GM12878 (cell line): ENCODE results near the gene POMT1. TPM values are rescaled to one million over a fixed set of nuclear protein-coding genes. Genes with fewer than 3 reads are reported as not detected.

Experiments used
- ATAC-seq: fragments of 200-7000 bp; cut with Tn5 transposase; 3 replicates; pipeline ENCODE4 v1.9.1; 2020; ENCODE audit warnings: mild to moderate bottlenecking, moderate library complexity
- BruUV-seq: library from RNA; stranded (reverse); fragments of 400-500 nt; replicated peaks from 2 replicates; lab custom pipeline; 2021; lab: Mats Ljungman, UMichigan
- CTCF ChIA-PET: fragments of 300-600 bp; sonication (Branson Sonifier 250); formaldehyde crosslinking; extraction: SDS; loops from one replicate; lab custom pipeline; 2021; ENCODE audit warnings: inconsistent platforms; lab: Yijun Ruan, JAX
- POLR2A ChIA-PET: fragments of 350-600 bp; formaldehyde crosslinking; extraction: SDS; loops from one replicate; lab custom pipeline; 2021; ENCODE audit warnings: inconsistent platforms; lab: Charles Lee
- RAD21 ChIA-PET: fragments of 300-600 bp; sonication (Branson Sonifier 250); formaldehyde crosslinking; loops from one replicate; lab custom pipeline; 2023; ENCODE audit warnings: antibody characterized with exemption; ENCODE audit not compliant: unreplicated experiment; lab: Charles Lee
- SMC1A ChIA-PET: fragments of 300-600 bp; sonication (Branson Sonifier 250); formaldehyde crosslinking; loops from one replicate; lab custom pipeline; 2023; ENCODE audit not compliant: unreplicated experiment, uncharacterized antibody; lab: Charles Lee
- DNase-seq: peaks from one replicate; pipeline ENCODE4 v3.0.0-alpha.2; 2011; ENCODE audit warnings: low read depth, low spot score
- FAIRE-seq: peaks from 3 replicates; lab custom pipeline; 2011; peaks lifted over from hg19 to GRCh38; lab: Jason Lieb, UNC
- H2AFZ ChIP-seq: 2 replicates; pipeline ENCODE4 v1.6.0; 2011; ENCODE audit warnings: low read depth, low read length, control low read depth; ENCODE audit not compliant: control insufficient read depth
- H3K27ac ChIP-seq: 2 replicates; pipeline ENCODE4 v1.5.1; 2011; ENCODE audit warnings: control low read depth; ENCODE audit not compliant: control insufficient read depth, insufficient read depth
- H3K27me3 ChIP-seq, 2 experiments: replicated peaks in 1 of 2; 2 replicates each; pipeline versions ENCODE4 v1.6.0 to v1.6.1; 2011; ENCODE audit warnings: low read length in 1 of 2; ENCODE audit not compliant: control insufficient read depth in 2 of 2, insufficient read depth in 2 of 2
- H3K36me3 ChIP-seq, 2 experiments: 2 replicates each; pipeline ENCODE4 v1.5.1; 2011; ENCODE audit warnings: low read length in 1 of 2; ENCODE audit not compliant: control insufficient read depth in 2 of 2, insufficient read depth in 2 of 2
- H3K4me1 ChIP-seq: 2 replicates; pipeline ENCODE4 v1.6.1; 2011; ENCODE audit warnings: mild to moderate bottlenecking, low read length, moderate library complexity, mixed read lengths; ENCODE audit not compliant: control insufficient read depth, insufficient read depth
- H3K4me2 ChIP-seq: 2 replicates; pipeline ENCODE4 v1.6.0; 2011; ENCODE audit warnings: control low read depth; ENCODE audit not compliant: control insufficient read depth, insufficient read depth
- H3K4me3 ChIP-seq: fragments of 200-600 bp; sonication (generic); 2 replicates; pipeline ENCODE4 v1.5.1; 2016
- H3K79me2 ChIP-seq: 2 replicates; pipeline ENCODE4 v1.6.0; 2011; ENCODE audit warnings: low read length; ENCODE audit not compliant: control insufficient read depth, insufficient read depth
- H3K9ac ChIP-seq: 2 replicates; pipeline ENCODE4 v1.8.0; 2011; ENCODE audit warnings: low read length, control low read depth, mixed read lengths; ENCODE audit not compliant: control insufficient read depth, insufficient read depth
- H3K9me3 ChIP-seq: replicated peaks from 3 replicates; pipeline ENCODE4 v1.5.1; 2011; ENCODE audit warnings: mild to moderate bottlenecking, low read length; ENCODE audit not compliant: control insufficient read depth, insufficient read depth
- H4K20me1 ChIP-seq: 2 replicates; pipeline ENCODE4 v1.6.0; 2011; ENCODE audit not compliant: control insufficient read depth, insufficient read depth
- EGR1 ChIP-seq, 2 experiments: IDR thresholded peaks; 1 replicate in 1 of 2; 2 replicates in 1 of 2; pipeline ENCODE4 v1.6.1; 2011 to 2012; ENCODE audit warnings: low read depth in 2 of 2, low read length in 2 of 2, borderline replicate concordance in 1 of 2, mild to moderate bottlenecking in 1 of 2, moderate library complexity in 1 of 2
- FOS ChIP-seq: IDR thresholded peaks from 3 replicates; pipeline ENCODE4 v1.6.1; 2011; ENCODE audit warnings: borderline replicate concordance; ENCODE audit not compliant: insufficient read length; ENCODE audit errors: extremely low read depth
- GABPA ChIP-seq: IDR thresholded peaks from 2 replicates; pipeline ENCODE4 v1.6.1; 2014; ENCODE audit warnings: antibody characterized with exemption, low read depth, mild to moderate bottlenecking, inconsistent platforms
- HDAC6 ChIP-seq: fragments of 200-600 bp; sonication (generic); IDR thresholded peaks from one replicate; pipeline ENCODE4 v1.8.0; 2017; ENCODE audit warnings: antibody characterized with exemption; ENCODE audit not compliant: unreplicated experiment
- JUNB ChIP-seq: IDR thresholded peaks from 2 replicates; pipeline ENCODE4 v1.6.1; 2016; ENCODE audit warnings: antibody characterized with exemption, mild to moderate bottlenecking
- NFYA ChIP-seq: IDR thresholded peaks from 2 replicates; pipeline ENCODE4 v1.6.1; 2011; ENCODE audit warnings: low read depth, mild to moderate bottlenecking, low read length, improper control_type of control experiment, borderline replicate concordance
- NR2C1 ChIP-seq: fragments of 450-650 bp; IDR thresholded peaks from 2 replicates; pipeline ENCODE4 v1.6.1; 2017; ENCODE audit warnings: antibody characterized with exemption, mild to moderate bottlenecking, moderate library complexity
- NR2F1 ChIP-seq: fragments of 450-650 bp; conservative IDR thresholded peaks from 2 replicates; pipeline ENCODE4 v1.6.1; 2017; ENCODE audit warnings: mild to moderate bottlenecking
- POLR2A ChIP-seq: IDR thresholded peaks from 2 replicates; pipeline ENCODE4 v1.6.1; 2011; ENCODE audit warnings: low read depth, mild to moderate bottlenecking, low read length
- RELA ChIP-seq: fragments of 450-650 bp; IDR thresholded peaks from 2 replicates; pipeline ENCODE4 v1.8.0; 2014; ENCODE audit warnings: borderline replicate concordance; ENCODE audit not compliant: partially characterized antibody
- RFX5 ChIP-seq: IDR thresholded peaks from 2 replicates; pipeline ENCODE4 v1.6.1; 2011; ENCODE audit warnings: low read depth, low read length, improper control_type of control experiment
- SKIL ChIP-seq: fragments of 450-650 bp; IDR thresholded peaks from 2 replicates; pipeline ENCODE4 v1.6.1; 2017; ENCODE audit warnings: mild to moderate bottlenecking, low read depth, inconsistent platforms; ENCODE audit not compliant: poor library complexity, severe bottlenecking
- SMAD1 ChIP-seq: fragments of 450-650 bp; IDR thresholded peaks from 2 replicates; pipeline ENCODE4 v1.6.1; 2018; ENCODE audit warnings: mild to moderate bottlenecking, low read depth; ENCODE audit not compliant: partially characterized antibody
- SP1 ChIP-seq: IDR thresholded peaks from one replicate; pipeline ENCODE4 v1.6.1; 2011; ENCODE audit warnings: low read depth, low read length
- TAF1 ChIP-seq: IDR thresholded peaks from 2 replicates; pipeline ENCODE4 v1.6.1; 2011; ENCODE audit warnings: mild to moderate bottlenecking, low read depth, low read length, borderline replicate concordance
- YY1 ChIP-seq: IDR thresholded peaks from 2 replicates; pipeline ENCODE4 v1.6.1; 2011; ENCODE audit warnings: low read depth, mild to moderate bottlenecking, low read length
- ZBED1 ChIP-seq: IDR thresholded peaks from 2 replicates; pipeline ENCODE4 v1.6.1; 2016; ENCODE audit warnings: borderline replicate concordance
- ZNF217 ChIP-seq: fragments of 450-650 bp; IDR thresholded peaks from 2 replicates; pipeline ENCODE4 v1.6.1; 2017; ENCODE audit warnings: antibody characterized with exemption, mild to moderate bottlenecking
- WGBS: methylation state at CpG from one replicate; pipeline ENCODE4 v1.1.6; 2016; ENCODE audit warnings: low lambda C conversion rate; ENCODE audit not compliant: insufficient replicate concordance, insufficient coverage; ENCODE audit errors: missing lambda C conversion rate; 5-methylcytosine and 5-hydroxymethylcytosine counted together
- in situ Hi-C: fragments of 300-500 bp; cut with MboI; formaldehyde crosslinking; loops from 9 replicates; pipeline ENCODE4 v1.14.3; 2018; ENCODE audit warnings: mixed read lengths
- intact Hi-C: fragments of 100-400 bp; cut with micrococcal nuclease; formaldehyde crosslinking; loops from one replicate; pipeline ENCODE4 v1.14.2; 2022; ENCODE audit not compliant: unreplicated experiment
- polyA plus RNA-seq, 11 experiments: library from polyadenylated mRNA; depleted of rRNA in 4 of 11; unstranded in 6 of 11; stranded (reverse) in 5 of 11; fragments of >200 nt; fragmentation: Nextera tagmentation in 4 of 11; fragmentation: Illumina TruSeq in 1 of 11; extraction: Ambion mirVana in 4 of 11; extraction: Trizol in 1 of 11; gene quantifications; 1 replicate in 1 of 11; 2 replicates in 10 of 11; pipeline versions ENCODE4 v1.2.1 to v1.2.3, GENCODE V29; 2011 to 2016; ENCODE audit warnings: inconsistent platforms in 2 of 11, missing spikeins in 2 of 11, low read depth in 1 of 11
- total RNA-seq, 4 experiments: library from RNA; depleted of rRNA in 3 of 4; stranded (reverse); fragments of >200 nt in 3 of 4; fragmentation: Illumina TruSeq in 1 of 4; extraction: Trizol in 1 of 4; gene quantifications; 2 replicates each; pipeline versions ENCODE4 v1.2.1 to v1.2.3, GENCODE V29; 2013 to 2021

Gene POMT1
- total and polyA plus RNA-seq, 10 of the 15 experiments (the other 5 are each of a cell fraction or from before 2014, with no cell fraction given): 1.2 to 19.2 (median 12.6) TPM

DNA sequence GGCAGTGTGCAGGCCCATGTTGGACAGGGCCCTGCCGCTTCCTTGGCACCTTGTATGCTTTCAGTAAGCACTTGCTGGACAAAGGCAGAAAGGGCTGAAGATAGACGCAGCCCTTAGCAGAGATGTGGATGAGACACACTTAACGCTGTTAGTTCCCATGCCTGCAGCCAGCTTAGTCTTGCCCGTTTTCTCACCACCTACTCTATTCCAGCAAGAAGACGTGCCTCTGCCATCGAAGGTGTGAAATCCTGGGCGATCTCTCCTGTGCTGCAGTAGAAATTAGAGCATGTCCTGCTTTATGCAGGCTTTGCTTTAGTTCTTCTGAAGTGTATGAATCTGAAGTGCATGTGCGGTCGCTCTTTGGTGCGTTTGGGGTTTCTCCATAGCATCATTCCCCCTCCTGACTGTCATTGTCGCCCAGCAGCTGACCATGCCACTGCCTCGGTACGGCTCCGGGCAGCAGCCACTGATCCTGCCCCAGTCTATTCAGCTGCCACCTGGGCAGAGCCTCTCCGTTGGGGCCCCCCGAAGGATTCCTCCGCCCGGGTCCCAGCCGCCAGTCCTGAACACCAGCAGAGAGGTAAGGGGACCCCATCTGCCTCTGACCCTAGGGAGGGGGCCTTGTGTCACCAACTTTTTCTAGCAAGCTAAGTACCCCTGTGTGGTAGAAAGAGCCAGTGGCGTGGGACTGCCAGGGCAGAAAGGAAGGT, 11.6 kb upstream of the POMT1 start:
- ATAC-seq (no peak), DNase-seq (no peak), FAIRE-seq (no peak)
- Histone ChIP-seq H3K79me2 (no peaks in the 10 kb centered on the region), H3K36me3 (peaks cover 56 to 72% of the 10 kb centered on the region in 2 experiments), H3K27ac (no peak overlapping the region), H3K4me1 (no peaks in the 10 kb centered on the region), H3K9ac (no peak overlapping the region), H3K4me3 (no peak overlapping the region), H3K27me3 (no peaks in the 10 kb centered on the region), H2AFZ (no peak overlapping the region), H3K4me2 (no peak overlapping the region), H3K9me3 (no peaks in the 10 kb centered on the region), H4K20me1 (no peaks in the 10 kb centered on the region)
- WGBS: 97% methylated on average over 20 of the region's 20 CpGs
- intact Hi-C loops: no loop called here
- CTCF ChIA-PET: no interaction called here
- BruUV-seq: no TSS peak
- peak; percentile 21; the same call in 1 of the 2 replicates for TF ChIP-seq POLR2A
- TF ChIP-seq FOS: no peak
- SMC1A ChIA-PET: no interaction called here
- RAD21 ChIA-PET: interaction anchor here (0.6 to 0.7 kb wide), 2 partner anchors 104 to 254 kb away, joined by 3 read pairs; no protein-coding TSS in a partner anchor
- in situ Hi-C loops: no loop called here
- POLR2A ChIA-PET: no interaction called here

DNA sequence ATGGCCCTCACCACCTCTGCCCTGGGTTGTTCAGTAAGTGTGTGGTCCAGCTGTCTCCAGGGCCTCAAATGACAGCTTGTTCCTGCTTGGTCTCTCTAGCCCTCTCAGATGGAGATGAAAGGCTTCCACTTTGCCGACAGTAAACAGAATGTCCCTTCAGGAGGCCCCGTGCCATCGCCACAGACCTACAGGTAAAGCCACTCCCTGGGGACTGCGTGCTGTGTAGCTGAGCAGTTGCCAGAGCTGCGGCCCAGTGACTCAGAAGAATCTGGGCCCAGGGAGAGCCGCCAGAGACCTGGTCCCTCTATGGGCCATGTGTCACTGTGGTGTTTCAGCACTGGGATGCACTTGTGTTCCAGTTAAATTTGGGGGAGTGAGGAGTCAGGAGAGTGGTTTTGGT, 10.6 kb upstream of the POMT1 start:
- Histone ChIP-seq H3K79me2 (no peaks in the 10 kb centered on the region), H3K4me1 (no peaks in the 10 kb centered on the region), H3K36me3 (peaks cover 51 to 72% of the 10 kb centered on the region in 2 experiments), H3K4me3 (no peak overlapping the region), H3K27me3 (no peaks in the 10 kb centered on the region), H4K20me1 (no peaks in the 10 kb centered on the region), H3K4me2 (no peak overlapping the region), H3K9me3 (no peaks in the 10 kb centered on the region), H3K27ac (no peak overlapping the region), H2AFZ (no peak overlapping the region), H3K9ac (no peak overlapping the region)
- in situ Hi-C loops (no loop called here), intact Hi-C loops (no loop called here)
- ATAC-seq: no peak
- POLR2A ChIA-PET: no interaction called here
- RAD21 ChIA-PET: interaction anchor here (0.7 kb wide), 1 partner anchor 253 kb away, joined by 3 read pairs; no protein-coding TSS in a partner anchor
- no peak for DNase-seq
- SMC1A ChIA-PET: no interaction called here
- CTCF ChIA-PET: no interaction called here
- no TSS peak for BruUV-seq
- no peak for FAIRE-seq
- 65% methylated on average over 6 of the region's 6 CpGs for WGBS
- TF ChIP-seq EGR1 (IDR thresholded peaks at IDR 0.05; ENCODE audit: borderline replicate concordance in 1 of 2, low read depth in 2 of 2, low read length in 2 of 2): no peak
- no peak for TF ChIP-seq HDAC6
- no peak for TF ChIP-seq JUNB
- no peak for TF ChIP-seq NFYA
- no peak for TF ChIP-seq YY1
- no peak for TF ChIP-seq SMAD1
- no peak for TF ChIP-seq ZBED1
- no peak for TF ChIP-seq RFX5
- TF ChIP-seq TAF1: no peak
- no peak for TF ChIP-seq RELA
- TF ChIP-seq ZNF217: no peak
- TF ChIP-seq NR2C1: no peak
- no peak for TF ChIP-seq SP1
- no peak for TF ChIP-seq GABPA
- no peak for TF ChIP-seq NR2F1
- no peak for TF ChIP-seq SKIL
